ENCODE results near the gene UBA3.

UBA3 gene

DNA sequence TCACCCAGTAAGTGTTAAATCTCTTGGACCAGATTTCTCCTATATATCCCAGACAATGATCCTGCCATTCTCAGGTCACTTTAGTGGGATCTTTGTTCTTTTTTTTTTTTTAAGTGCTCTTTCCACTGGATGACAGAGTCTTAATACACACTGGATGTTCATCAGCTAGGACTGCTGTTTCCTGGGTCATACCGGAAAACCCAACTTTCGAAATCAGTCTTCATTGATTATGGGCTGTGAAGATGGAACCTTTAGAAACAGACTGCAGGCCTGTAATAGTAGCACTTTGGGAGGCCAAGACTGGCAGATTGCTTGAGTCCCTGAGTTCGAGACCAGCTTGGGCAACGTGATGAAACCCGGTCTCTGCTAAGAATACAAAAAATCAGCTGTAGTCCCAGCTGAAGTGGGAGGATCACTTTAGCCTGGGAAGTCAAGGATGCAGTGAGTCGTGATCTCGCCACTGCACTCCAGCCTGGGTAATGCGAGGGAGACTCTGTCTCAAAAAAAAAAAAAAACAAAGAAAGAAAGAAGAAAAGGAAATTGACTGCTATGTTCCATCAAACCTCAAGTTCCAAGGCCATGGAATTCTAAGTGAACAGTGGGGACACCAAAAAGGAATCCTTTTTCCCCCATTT is 69.0 kb downstream of the UBA3 start:
- DNase-seq (ENCODE audit: low read depth): no peak

DNA sequence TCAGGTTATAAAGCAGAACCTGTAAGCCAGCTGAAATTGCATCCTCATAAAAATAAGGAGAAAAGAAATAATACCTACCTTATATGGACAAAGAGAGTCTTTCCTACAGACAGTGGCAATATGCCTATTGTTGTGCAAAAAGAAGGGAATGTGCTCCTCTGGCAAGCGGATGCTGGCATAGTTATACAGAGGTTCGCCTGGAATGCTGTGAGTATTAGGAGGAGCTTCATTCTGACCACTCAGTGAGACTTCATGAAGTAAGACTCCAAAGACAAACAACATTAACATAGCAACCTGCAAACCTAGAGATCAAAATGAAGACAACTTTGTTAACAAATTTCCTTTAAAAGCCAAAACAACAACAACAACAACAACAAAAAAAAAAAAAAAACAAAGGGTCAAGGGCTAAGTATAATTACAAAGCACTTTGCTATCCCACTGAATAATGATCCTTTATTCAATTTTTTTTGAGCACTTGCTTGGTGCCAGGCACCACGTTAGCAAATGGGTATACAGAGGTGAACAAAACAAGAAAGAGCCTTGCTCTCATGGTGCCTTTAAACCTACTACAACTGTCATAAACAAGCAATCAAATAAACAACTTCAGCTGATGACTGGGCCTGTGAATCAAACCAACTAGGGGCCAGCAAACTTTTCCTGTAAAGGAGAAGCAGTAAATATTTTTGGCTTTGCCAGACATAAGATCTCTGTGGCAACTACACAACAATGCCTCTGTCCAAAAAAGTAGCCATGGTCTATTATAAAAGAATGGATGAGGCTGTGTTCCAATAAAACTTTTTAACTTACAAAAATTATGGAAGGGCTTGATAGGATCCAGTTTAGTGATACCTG is 70.4 kb downstream of the UBA3 start:
- DNase-seq (ENCODE audit: low read depth): no peak

DNA sequence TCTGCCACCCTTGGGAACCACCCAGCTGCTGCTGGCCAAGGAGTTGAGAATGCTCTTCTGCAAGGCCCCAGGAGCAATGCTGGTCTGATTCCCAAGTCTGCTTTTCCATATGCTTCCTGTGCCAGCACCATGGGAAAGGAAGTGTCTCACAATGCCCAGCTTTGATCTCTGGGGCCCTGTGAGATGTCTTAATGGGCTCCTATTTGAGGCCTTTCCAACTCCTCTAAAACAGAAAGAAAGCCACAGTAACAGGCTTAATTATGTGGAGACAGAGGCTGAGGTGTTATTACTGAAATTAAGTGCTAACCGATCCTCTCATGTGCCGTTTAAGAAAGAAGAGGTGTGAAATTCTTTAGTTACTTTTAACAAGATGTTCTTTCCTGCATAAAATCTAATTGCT is 71.2 kb downstream of the UBA3 start:
- no peak for DNase-seq (ENCODE audit: low read depth)

DNA sequence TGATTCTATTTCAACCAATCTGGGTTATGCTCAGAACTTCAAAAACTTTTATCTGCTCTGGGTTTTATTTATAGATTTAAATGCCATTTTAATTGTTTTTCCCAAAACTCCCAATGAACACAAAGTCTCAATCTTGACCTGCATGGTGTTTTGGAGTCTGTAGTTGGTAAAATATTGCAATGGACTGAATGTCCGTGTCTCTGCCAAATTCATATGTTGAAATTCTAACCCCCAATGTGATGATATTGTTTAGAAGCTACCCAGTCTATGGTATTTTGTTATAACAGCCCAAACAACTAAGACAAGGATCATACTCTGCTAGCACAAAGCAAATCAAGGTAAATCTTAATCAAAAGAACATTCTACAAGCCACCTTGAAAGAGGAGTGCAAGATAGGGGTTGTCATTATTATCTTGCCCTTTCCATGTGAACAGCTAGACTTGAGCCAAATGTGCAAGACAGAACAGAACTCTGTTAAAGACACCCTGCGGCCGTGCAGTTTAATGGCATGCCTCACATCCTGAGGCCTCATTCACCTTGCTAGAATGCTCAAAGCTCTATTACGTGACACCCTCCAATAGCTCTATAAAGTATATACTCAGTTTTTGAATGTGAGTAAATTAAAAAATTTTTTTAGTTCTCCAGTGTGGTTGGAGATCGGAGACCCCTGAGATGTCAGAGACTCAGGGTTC is 74.2 kb downstream of the UBA3 start:
- no peak for DNase-seq (ENCODE audit: low read depth)

DNA sequence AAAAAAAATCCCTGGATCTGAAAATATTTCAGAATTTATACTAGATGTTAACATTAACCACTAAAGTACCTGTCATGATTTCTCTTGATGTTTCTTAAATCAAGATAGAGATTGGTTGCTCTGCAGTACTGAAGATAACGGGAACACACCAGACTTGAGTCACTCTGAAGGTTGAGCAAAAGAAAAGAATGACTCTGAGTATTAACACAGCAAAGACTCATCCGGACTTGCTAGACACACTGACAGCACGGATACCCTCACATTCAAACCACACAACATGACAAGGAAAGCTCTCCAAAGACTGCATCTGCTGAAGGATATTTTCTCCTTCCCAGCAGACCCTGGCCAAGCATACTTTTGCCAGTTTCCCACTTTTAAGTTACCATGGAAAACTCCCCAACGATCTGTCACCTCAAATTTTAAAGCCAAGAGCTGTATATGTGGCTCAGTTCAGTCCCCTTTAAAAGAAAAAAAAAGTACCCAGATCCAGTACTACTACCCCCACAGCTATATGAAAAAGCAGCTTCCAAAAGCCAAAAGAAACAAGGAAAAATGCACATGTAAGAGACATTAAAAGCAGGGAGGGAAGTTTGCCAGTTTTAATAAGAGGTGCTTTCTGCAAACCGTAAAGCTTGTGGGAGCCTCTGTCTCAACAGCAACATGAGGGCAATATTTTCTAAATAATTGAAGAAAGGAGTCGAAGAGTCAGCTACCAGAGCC is 74.9 kb downstream of the UBA3 start:
- DNase-seq (ENCODE audit: low read depth): no peak
